PC-9 (cell line): ENCODE measurements around the gene PIP5K1B.

Source experiments
- EZH2 ChIP-seq: fragments of 200-600 bp; sonication (generic); IDR thresholded peaks from 2 replicates; pipeline ENCODE4 v1.8.0; 2017; ENCODE audit warnings: antibody characterized with exemption, low read depth
- TF ChIP-seq, protein P1 (sequence below): fragments of 200-600 bp; sonication (generic); conservative IDR thresholded peaks from 2 replicates; pipeline ENCODE4 v1.6.1; 2017; ENCODE audit warnings: mixed run types, antibody characterized with exemption, mild to moderate bottlenecking, moderate library complexity

DNA sequence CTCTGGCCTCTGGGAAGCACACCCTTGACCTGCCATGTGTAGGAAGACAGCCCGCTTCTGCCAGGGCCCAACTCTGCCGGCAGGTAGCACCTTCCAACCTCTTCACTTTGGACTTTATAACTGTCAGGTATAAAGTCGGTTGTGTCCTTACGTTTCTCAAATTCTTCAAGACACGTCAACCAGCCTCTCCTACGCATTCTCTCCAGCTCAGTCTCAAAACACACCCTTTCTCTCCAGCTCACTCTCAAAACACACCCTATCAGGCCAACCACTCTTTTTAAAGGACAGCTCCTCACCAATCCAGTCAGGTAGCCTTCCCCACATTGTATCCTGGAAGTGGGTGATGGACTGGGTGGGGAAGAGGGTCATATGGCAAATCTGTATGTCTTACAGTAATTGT is 344.1 kb downstream of the PIP5K1B start:
- TF ChIP-seq, protein P1, sequence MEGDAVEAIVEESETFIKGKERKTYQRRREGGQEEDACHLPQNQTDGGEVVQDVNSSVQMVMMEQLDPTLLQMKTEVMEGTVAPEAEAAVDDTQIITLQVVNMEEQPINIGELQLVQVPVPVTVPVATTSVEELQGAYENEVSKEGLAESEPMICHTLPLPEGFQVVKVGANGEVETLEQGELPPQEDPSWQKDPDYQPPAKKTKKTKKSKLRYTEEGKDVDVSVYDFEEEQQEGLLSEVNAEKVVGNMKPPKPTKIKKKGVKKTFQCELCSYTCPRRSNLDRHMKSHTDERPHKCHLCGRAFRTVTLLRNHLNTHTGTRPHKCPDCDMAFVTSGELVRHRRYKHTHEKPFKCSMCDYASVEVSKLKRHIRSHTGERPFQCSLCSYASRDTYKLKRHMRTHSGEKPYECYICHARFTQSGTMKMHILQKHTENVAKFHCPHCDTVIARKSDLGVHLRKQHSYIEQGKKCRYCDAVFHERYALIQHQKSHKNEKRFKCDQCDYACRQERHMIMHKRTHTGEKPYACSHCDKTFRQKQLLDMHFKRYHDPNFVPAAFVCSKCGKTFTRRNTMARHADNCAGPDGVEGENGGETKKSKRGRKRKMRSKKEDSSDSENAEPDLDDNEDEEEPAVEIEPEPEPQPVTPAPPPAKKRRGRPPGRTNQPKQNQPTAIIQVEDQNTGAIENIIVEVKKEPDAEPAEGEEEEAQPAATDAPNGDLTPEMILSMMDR, result no peak
- TF ChIP-seq EZH2, result no peak
